NCI-H2196 treated with DMSO at 0.1 percent for 48 hours (cell line): Measurements from ENCODE around the gene MGAT4A.
"Not testable (repeated sequence)": the region's sequence is repeated elsewhere in the genome, so short reads cannot be mapped to it uniquely, and the experiment has no call there.

Source experiments
- DNase-seq: peaks from one replicate; lab custom pipeline; 2025; ENCODE audit not compliant: unreplicated experiment; lab: John Stamatoyannopoulos, UW

Gene MGAT4A

DNA sequence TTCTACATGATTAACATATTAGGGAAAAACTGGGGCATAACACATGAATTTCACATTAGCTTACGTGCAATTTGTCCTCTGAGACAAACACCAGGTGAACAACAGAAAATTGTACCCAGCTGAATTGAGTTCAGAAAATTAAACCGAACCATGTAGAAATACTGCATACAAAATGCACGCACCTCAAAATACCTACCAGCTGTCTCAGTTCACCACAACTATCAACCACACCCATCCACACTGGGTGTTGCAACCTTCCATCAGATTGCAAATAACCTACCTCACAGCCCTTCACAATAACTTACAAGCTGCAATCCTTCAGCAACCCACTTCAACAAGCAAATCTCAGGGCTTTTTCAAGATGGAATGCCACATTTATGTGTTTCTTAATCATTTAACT lies 66.6 kb downstream of the MGAT4A start:
- DNase-seq, result no peak

DNA sequence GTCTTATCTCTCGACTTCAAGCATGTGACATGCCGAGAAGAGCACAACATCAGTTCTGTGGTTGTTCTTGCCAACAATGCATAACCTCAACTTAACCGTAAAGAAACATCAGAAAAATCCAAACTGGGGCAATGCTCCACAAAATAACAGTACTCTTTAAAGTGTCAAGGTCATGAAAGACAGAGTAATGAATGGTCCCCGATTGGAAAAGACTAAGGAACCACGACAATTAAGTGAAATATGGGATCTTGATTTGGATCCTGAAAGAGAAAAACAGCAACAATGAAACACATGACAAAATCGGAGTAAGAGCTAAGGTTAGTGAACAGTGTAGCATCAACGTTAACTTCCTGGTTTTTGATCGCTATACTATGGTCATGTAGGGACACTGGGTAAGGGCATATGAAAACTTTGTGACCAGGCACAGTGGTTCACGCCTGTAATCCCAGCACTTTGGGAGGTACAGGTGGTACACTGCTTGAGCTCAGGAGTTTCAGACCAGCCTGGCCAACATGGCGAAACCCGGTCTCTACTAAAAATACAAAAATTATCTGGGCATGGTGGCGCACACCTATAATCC lies 67.3 kb downstream of the MGAT4A start:
- no peak for DNase-seq

DNA sequence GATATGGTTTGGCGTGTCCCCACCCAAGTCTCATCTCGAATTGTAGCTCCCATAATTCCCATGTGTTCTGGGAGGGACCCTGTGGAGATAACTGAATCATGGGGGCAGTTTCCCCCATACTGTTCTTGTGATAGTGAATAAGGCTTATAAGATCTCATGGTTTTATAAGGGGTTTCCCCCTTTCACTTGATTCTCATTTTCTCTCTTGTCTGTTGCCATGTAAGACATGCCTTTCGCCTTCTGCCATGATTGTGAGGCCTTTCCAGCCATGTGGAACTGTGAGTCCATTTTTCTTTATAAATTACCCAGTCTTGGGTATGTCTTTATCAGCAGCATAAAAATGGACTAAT lies 71.5 kb downstream of the MGAT4A start:
- not testable (repeated sequence) for DNase-seq

- DNase-seq, result no peak
Measured at GRCh38 chr2:98658816-98659490, 72.0 kb downstream of the MGAT4A start.

GRCh38 chr2:98656800-98657199 lies 74.1 kb downstream of the MGAT4A start:
- no peak for DNase-seq

GRCh38 chr2:98654699-98655495 lies 76.0 kb downstream of the MGAT4A start:
- no peak for DNase-seq

- no peak for DNase-seq
Measured at GRCh38 chr2:98650998-98651397, 79.9 kb downstream of the MGAT4A start.

- no peak for DNase-seq
Measured at GRCh38 chr2:98649992-98650375, 80.9 kb downstream of the MGAT4A start.

GRCh38 chr2:98649135-98649991 lies 81.6 kb downstream of the MGAT4A start:
- DNase-seq, result peak; percentile 82

- no peak for DNase-seq
Measured at GRCh38 chr2:98648451-98648850, 82.5 kb downstream of the MGAT4A start.

GRCh38 chr2:98647636-98648035 lies 83.3 kb downstream of the MGAT4A start:
- DNase-seq, result no peak

- DNase-seq, result no peak
Measured at GRCh38 chr2:98643496-98644100, 87.3 kb downstream of the MGAT4A start.

GRCh38 chr2:98637401-98638147 lies 93.4 kb downstream of the MGAT4A start:
- no peak for DNase-seq

GRCh38 chr2:98634406-98635092 lies 96.4 kb downstream of the MGAT4A start:
- DNase-seq, result no peak

- no peak for DNase-seq
Measured at GRCh38 chr2:98632351-98632750, 98.6 kb downstream of the MGAT4A start.

DNA sequence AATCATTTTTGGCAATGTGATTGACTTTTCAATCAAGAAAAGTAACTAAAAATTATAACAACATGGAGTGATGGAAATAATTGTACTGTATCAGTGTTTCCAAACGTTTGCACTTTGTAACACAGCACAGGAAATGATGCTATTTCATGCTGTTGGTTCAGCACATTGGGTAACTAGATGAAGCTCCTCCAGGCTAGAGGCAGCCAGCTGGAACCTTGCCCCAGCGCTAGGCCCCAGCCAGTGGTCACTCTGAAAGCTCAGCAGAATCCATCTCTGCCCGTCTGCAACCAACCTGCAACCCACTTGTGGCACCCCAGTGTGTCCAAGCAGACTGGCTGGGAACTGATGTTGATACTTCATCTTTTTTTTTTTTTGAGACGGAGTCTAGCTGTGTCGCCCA lies 107.3 kb downstream of the MGAT4A start:
- DNase-seq, result peak; percentile 19

DNA sequence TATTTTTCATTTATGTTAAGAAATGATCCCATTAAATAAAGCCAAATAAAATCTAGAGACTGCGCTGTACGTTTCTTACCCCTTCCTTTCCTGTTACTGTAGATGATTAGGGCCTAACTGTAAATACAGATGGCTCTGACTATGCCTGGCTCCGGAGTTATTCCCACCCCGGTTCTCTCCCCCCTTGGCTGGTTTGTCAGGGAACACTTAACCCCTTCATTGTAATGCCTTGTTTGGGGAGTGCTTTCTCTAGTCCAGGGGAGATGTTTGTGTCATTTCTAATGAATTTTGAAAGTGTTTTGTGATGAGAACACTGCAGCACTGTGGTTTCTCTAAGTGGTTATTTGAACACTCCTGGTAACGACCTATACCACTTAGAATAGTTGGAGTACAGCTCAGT lies 113.8 kb downstream of the MGAT4A start:
- DNase-seq, result no peak

DNA sequence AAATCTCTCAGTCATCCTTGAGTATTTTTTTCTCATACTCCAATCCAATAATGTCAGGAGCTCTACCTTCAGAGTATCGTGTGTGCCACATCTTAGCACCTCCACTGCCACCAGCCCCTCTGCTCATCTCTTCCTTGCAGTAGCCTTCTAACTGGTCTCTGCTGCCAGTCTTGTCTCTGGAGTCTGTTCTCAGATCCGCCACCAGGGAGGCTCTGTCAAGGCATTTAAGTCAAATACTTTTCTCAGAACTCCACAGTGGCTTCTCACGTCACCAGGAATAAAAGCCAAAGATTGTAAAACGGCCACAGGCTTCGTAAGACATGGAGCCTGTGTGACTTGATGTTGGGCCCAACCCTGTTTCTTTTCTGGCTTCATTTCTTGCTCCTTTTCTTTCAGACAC lies 115.5 kb downstream of the MGAT4A start:
- no peak for DNase-seq

GRCh38 chr2:98614024-98614739 lies 116.8 kb downstream of the MGAT4A start:
- no peak for DNase-seq
